Amygdala (tissue), 56 donors: ENCODE measurements around the gene HYCC1.

Source experiments
- DNase-seq, 56 donors: peaks; one replicate each; lab custom pipeline; 2025; lab: John Stamatoyannopoulos, UW

HYCC1 gene

DNA sequence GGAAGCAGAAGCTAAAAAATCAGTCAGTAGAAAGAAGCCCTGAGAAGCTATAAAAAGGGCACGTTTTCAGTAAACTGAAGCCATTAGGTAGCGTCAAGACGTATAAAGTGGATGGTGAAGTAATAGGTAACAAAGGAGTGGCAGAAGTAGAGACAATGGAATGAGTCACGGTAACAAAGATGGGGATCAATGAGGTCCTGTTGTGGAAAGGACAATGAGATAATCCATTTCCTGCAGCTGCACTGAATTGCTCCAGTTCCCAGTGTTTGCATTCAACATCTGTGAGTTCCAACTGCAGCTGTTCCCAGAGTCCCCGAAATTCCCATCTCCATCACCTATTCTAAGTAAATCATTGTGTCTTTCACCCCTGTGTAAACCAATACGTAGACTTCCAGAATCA is 4.8 kb upstream of the HYCC1 start:
- peak in 13 of 56 donors; percentile 1 to 47 (median 13) for DNase-seq

DNA sequence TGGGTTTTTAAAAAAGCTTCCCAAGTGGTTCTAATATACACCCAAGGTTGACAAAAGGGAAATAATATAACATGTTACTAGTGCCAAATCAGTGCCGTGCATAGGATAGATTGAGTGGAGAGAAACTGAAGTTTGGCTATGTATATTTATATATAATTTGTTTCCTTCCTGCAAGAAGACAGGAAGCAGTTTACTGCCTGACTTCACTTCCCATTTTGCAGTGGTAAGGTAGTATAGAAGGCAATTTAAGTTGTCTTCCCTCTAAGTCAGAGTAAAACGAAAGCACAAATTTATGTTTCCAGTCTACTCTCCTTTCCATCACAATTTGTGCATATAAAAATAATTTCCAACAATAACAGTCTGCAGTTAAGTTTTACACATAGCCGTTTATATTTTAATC is 3.4 kb upstream of the HYCC1 start:
- no peak for DNase-seq

DNA sequence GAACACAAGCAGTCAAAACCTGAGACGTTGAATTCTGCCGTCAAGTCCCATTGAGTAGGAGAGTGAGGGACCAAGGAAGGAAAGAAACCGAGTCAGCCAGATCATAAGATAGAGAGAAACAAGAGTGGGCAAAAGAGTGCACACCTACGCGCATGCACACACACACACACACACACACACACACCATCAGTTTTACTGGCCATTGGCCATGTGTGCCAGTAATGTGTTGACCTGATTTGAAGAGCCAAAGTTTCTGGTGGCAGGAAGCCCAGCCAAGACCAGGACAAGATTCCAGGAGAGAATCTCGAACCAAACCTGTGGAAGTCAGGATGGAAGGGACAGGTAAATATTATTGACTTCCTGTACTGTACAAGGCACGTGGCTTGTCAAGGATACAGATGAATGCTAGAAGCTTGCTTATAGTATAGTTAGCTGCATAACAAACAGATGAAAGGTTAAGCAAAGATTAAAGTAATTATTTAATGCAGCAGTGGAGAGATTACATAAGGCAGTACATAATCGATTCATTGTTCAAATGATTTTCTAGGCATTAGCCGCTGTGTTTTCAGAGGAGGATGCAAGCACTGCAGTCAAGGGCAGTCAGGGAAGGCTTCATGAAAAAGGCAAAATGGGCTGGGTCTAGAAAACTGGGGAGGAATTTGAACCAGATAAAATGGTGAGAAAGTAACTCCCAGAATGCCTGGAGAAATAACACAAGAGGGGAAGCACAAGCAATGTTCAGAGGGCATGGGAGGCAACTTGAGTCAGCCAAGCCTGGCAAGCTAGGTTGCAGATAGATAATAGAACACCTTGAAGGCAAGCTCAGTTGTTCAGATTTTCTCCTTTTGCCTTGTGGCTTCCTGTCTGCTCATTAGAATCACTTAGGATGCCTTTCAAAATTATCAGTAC is 2.7 kb upstream of the HYCC1 start:
- DNase-seq: no peak

DNA sequence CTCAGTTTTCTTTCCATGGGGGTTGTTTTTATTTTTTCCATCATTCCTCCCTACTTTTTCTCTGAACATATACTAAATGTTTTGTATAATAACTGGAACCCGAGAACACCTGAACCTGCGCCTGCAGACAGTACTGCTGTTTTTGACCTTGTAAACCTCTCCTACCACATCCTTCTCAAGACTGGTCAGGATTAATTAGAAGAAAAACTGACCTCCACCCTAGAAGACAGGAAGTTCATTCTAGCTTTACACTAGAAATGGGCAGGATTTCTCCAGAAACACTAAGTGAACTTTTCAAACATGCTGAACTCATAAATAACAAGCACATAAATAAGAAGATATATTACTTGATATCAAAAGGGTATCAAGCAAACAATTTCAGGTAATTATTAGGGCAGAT is 751 bp upstream of the HYCC1 start:
- no peak for DNase-seq

DNA sequence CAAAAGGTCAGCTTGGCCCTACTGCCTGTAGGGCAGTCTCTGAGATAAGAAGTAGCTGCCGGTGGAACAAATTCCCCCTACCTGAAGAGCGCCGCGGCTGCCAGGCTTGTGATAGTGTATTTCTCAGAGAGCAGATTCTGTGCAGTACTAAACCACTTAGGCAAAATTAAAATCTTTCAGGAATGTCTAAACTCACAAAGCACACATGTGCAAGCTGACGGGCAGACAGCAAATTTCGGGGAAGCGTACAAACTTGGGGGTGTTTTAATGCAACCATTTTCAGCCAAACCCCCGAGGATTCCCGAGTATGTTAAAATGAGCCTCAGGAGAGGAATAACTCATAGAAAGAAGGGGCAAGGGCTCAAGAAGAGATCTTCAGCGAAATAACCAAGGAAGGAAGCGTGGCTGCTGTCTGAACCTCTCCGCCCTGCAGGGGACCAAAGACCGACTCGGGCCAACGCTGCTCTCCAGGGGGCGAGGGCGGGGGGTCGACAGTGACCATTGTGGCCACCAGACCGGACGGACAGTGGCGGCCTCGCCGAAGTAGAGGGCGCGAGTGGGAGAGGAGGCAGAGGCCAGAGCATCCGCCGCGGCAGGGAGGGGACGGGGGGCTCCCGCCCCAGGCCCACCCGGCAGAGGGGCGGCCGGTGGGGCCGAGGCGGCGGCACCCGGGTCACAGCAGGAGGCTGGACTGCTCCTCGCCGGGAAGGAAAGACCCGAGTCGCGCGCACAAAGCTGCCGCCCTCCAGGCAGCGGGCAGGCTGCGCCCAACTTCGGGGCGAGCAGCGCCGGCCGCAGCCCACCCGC is 819 bp downstream of the HYCC1 start:
- peak in 25 of 56 donors; percentile 2 to 50 (median 26) for DNase-seq

DNA sequence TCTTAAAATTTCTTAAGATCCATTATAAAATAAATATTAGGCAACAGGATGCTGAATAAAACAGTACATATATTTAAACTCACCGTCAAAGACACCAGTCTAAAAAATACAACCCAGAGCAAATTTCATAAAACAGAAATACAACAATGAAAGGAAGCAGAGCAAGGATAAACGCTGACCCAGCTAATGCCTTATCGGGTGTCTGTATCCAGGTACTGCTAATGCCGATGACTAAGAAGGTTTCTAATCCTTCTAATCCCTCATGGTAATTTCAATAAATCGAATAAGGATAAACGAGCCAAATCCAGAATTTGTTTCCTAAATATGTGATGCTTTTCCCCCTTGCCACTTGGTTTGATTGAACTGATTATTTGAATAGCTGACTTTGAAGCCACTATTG is 1.7 kb downstream of the HYCC1 start:
- no peak for DNase-seq

DNA sequence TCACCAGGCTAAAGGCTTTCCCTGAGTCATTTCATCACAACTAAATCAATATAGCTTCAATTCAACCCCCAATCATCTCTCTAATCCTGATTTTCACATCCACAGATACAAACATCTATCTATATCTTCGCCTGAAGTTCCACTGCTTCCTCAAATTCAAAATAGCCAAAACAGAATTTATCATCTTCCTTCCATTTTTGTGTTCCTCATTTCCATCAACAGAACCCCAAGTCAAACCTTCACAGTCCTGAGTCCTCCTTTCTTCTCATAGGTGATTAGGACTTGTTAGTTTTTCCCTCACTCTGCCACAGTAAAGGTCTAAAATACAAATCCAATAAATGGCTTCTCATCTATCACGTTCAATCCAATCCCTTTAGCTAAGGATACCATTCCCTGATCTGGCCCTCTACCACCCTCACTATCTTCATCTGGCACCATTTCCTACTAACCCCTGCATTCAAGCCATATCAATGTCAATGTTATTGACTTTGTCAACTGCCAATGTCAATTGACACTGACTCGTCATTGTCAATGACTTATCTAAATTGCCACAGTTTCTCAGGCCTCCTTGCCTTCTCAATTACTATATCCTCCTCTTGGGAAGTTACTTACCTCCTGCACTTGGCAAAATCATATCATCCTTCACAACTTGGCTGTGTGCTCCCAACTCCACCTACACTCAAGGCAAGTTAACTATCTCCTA is 2.6 kb downstream of the HYCC1 start:
- no peak for DNase-seq

DNA sequence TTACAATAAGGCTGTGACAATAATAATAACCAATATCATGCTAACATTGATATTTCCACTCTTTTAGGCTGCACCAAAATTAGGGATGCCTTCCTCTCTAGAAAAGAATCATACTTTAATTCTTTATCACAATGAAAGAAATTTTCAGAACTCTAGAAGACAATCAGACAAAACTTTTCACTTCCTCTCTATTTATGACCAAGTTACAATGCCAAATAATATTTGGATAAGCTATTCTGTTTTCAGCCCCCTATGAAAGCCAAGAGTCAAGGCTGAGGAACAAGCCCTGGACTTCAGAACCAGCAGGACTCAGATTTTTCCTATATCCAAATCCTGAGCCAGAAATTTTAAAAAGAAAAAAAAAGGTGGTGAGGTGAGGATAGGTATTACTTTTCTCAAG is 4.6 kb downstream of the HYCC1 start:
- no peak for DNase-seq

DNA sequence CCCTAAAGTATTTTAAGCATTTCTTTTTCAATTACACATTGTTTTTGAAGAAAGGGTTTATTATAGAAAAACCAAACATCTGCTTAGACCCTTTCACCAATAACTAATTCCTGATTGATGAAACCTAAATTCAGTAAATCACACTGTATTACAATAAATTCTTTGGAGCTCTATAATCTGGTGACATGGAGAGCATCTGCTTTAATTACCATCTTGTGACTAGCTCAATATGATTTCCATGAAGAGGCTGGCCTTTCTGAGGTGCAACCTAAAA is 9.7 kb downstream of the HYCC1 start:
- DNase-seq: no peak

DNA sequence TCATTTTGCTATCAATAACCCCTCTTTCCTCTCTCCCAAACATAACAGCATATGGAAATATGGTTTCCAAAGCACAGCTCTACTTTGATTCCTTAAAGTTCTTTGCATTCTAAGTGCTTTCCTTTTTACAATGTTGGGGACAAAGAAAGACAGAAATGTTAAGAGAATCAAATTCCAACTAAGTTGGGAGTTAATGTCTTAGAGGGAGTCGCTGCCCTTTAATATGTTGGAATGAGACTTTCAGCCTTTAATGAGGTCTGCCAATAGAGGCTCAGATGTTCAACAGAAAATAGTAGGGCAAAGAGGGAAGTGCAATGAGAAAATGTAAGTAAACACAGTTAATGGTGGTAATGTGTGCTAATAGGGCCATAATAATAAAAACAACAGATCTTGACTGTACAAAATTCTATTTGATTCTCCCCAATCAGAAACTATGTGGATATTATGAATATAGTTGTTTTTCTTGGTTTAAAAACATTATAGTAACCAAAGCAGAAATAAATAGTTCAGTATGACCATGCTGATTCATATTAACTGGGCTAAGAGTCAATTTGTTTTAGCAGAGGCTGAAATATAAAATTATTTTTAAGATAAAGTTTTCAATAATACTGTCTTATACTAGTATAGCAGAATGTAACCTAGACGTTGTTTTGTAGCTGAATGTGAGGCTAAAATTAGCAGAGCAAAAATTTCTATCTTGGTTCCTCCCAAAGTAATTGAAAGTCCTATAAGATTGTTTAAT is 10.3 kb downstream of the HYCC1 start:
- DNase-seq: no peak

DNA sequence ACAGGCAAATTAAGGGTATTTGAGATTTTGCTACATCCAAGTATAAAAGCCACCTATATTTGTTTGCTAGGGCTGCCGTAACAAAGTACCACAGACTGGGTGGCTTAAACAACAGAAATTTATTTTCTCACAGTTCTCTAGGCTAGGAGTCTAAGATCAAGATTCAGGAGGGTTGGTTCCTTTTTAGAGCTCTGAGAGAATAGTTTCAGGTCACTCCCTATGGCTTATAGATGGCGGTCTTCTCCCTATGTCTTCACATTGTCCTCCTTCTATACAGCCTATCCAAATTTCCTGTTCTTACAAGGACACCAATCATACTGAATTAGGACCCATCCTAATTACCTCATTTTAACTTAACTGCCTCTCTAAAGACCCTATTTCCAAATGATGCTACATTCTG is 11.2 kb downstream of the HYCC1 start:
- no peak for DNase-seq

DNA sequence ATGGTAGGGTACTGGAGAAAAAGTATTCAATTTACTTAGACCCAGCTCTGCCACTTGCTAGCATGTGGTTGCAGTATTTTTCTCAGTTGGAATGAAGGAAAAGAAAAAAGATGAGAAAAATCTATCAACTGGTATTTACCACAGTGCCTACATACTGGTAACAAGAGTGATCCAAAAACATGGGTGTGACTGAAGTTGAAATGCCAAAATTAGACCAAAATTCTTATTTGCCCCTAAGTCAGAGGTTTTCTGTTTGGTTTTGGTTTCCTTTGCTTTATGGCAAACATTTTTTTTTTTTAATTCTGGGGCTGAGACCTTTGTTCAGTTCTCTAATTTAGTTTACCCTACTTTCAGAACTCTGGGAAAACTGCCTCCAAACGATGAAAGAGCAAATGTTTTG is 12.3 kb downstream of the HYCC1 start:
- no peak for DNase-seq

DNA sequence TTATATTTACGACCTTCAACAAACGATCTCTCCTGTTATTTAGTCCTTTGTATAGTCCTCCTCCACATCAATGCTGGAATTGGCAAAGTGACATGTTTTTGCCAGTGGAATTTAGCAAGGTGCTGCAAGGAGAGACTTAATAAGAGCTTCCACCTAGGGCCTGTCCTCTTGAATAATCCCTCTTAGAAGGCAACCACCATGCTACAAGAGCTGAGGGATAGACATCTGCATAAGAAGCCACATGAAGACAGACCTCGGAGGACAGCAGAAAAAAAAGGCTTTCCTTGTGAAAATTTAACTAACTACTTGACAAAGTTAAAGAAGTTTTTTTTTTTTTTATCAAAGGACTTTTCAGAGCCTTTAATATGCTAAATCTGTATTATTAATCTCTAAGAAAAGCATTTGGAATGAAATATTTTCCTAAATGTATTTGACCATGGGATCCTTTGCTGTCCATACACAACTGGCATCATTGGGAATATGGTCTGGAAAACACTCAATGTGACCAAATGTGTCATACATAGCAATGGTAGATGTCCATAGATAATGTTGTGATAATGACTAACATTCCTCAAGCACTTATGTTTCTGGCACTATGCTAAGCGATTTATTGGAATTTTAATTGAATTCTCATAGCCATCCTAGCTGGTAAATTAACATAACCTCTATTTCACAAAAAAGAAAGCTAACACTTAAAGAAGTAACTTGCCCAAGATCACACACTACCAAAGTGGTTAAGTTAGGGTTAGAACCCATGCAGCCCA is 13.2 kb downstream of the HYCC1 start:
- DNase-seq: no peak

DNA sequence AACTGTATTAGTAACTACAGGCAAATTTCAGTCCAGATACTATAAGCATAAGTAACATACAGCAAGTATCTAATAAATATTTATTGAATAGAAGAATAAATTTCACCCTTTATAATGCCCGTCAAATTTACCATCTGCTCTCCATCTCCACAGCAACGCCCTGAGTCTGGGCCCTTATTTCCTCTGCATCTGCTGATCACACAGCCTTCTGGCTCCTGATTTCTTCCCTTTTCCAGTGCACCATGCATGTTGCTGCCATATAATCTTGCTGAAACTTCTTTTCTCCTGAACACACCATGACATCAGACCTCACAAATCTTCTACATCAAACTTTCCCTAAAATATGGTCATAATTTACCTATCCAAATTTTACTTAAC is 15.4 kb downstream of the HYCC1 start:
- no peak for DNase-seq

DNA sequence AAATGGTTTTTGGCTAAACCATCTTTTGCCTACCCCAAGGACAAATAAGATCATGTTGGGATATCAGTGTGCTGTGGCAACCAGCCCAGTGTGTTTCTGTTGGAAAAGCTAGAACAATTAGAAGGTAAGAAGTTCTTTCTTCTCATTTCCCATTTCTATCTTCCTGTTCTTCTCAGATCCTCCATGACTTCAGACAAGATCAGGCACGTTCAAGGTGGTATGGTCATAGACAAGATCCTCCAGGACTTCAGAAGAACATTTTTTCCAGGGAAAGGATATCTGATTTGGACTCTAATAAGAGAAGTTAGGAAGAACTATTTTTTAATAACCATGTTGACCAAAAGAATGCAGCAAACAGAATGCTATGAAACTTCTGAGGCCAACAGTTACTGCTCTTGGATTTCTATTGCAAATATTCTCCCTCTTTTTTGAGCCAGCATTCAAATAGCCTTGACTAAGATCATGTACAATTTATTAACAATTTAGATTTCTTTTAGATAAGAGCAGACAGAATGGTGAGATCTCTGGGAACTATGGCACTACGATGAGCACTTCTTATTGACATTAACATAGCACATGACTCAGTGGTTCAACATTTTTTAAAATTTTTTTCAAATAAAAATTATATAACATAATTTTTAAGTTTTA is 15.9 kb downstream of the HYCC1 start:
- no peak for DNase-seq

DNA sequence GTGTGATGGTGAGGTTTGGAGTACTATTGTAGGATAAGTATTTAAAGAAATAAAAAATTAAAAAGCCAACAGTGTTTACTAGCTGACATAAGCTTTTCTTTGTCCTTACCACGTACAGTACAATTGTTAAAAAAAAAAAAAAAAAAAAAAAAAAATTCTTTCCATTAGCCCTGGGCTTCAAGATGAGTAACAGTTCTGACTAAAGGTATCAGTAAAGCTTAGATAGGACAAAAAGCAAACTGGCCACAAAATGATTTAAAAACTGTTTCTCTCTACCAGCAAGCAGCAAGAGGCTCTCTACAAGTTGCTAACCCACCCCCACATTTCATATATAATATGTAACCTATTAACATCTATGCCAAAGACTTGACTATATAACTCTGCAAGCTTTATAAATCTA is 17.5 kb downstream of the HYCC1 start:
- DNase-seq: no peak

DNA sequence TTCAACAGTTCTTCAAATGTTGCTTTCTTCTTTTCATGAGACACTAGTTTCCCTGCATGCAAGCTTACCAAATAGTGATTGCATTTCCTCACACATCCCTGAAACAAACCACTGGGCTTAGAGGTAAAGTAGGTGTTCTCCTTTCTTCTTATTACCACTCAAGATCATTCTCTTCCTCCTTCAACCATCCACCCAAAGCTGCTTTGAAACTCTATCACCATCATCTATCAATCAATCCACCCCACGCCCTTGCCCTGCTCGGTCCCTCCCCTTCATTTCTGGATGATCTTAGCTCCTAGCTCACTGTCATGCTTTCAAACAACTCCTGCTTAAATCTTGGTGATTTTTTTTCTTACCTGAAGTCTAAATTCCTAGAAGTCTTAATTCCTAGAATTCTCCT is 18.9 kb downstream of the HYCC1 start:
- no peak for DNase-seq

DNA sequence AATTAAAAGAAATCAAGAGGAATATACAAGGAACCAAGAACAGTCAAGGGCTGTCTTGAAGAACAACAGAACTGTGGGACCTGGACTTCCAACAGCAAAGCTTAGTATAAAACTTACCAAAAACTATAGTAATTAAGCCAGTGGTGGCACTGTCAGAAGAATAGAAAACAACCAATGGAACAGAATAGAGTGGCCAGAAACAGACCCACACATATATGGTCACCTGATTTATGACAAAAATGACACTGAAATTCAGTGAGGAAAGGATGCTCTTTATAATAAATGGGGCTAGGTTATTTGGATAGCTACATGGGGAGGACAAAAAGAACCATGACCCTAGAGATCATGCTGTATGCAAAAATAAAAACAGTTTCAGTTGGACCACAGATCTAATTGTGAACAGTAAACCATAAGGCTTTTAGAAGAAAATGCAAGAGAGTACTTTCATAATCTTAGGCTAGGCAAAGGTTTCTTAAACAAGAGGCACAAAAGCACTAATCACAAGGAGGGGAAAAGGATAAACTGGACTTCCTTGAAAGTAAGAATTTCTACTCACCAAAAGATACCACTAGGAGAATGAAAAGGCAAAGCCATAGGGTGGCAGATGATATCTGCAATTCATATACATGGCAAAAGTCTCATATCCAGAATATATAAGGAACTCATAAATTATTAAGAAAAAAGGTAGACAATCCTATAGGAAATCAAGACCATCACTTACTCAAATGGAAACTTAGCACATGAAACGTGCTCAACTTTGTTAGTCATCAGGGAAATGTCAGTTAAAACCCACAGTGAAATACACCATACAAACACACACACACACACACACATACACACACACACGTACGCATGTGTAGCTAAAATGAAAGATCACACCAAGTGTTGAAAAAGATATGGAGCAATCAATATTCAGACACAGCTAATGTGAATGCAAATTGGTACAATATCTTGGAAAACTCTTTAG is 20.8 kb downstream of the HYCC1 start:
- no peak for DNase-seq
